K562 (cell line): ENCODE data around the gene ANGPTL7. TPM values are rescaled to one million over a fixed set of nuclear protein-coding genes. Genes with fewer than 3 reads are reported as not detected.

Source experiments
- ATAC-seq: fragments of 200-7000 bp; cut with Tn5 transposase; 3 replicates; pipeline ENCODE4 v1.9.1; 2020; ENCODE audit warnings: moderate library complexity
- BruUV-seq: library from RNA; stranded (reverse); fragments of 400-500 nt; replicated peaks from 2 replicates; lab custom pipeline; 2021; lab: Mats Ljungman, UMichigan
- CTCF ChIA-PET: fragments of 300-600 bp; formaldehyde crosslinking; extraction: SDS; loops from one replicate; lab custom pipeline; 2021; ENCODE audit warnings: low intra/inter-chr PET ratio; lab: Yijun Ruan, JAX
- POLR2A ChIA-PET: fragments of 300-600, 350-650 bp; sonication (Branson Sonifier 250); formaldehyde crosslinking; extraction: SDS; loops from one replicate; lab custom pipeline; 2021; ENCODE audit warnings: antibody characterized with exemption, inconsistent platforms; lab: Yijun Ruan, JAX
- DNase-seq, 4 experiments: peaks; one replicate each; pipeline versions ENCODE4 v3.0.0 to v3.0.0-alpha.2; 2011 to 2018; ENCODE audit warnings: low spot score in 3 of 4, mixed read lengths in 3 of 4; ENCODE audit errors: extremely low read depth in 1 of 4
- FAIRE-seq: peaks from 2 replicates; lab custom pipeline; 2011; peaks lifted over from hg19 to GRCh38; lab: Jason Lieb, UNC
- H2AFZ ChIP-seq: 2 replicates; pipeline ENCODE4 v1.6.0; 2011; ENCODE audit warnings: low read depth, low read length, control low read depth, inconsistent platforms
- H3K27ac ChIP-seq: fragments of 200-600 bp; 3 replicates; pipeline ENCODE4 v1.8.0; 2011; ENCODE audit warnings: low read depth, mild to moderate bottlenecking, control low read depth, inconsistent platforms, low read length, moderate library complexity, mixed read lengths; ENCODE audit errors: extremely low read depth
- H3K27me3 ChIP-seq, 2 experiments: fragments of 300-600 bp in 1 of 2; 2 replicates in 1 of 2; 3 replicates in 1 of 2; pipeline versions ENCODE4 v1.6.0 to v1.8.0; 2011; ENCODE audit warnings: inconsistent platforms in 2 of 2, low read length in 2 of 2, mild to moderate bottlenecking in 1 of 2, mixed read lengths in 1 of 2, moderate library complexity in 1 of 2; ENCODE audit not compliant: control insufficient read depth in 2 of 2, insufficient read depth in 2 of 2
- H3K36me3 ChIP-seq: fragments of 300-600 bp; 3 replicates; pipeline ENCODE4 v1.8.0; 2011; ENCODE audit warnings: mild to moderate bottlenecking, low read length, inconsistent platforms; ENCODE audit not compliant: control insufficient read depth, insufficient read depth
- H3K4me1 ChIP-seq, 2 experiments: fragments of 200-600 bp in 1 of 2; replicated peaks in 1 of 2; 2 replicates in 1 of 2; 3 replicates in 1 of 2; pipeline versions ENCODE4 v1.5.1 to v1.8.0; 2011; ENCODE audit warnings: inconsistent platforms in 2 of 2, low read length in 2 of 2, mild to moderate bottlenecking in 1 of 2, mixed read lengths in 1 of 2, moderate library complexity in 1 of 2; ENCODE audit not compliant: control insufficient read depth in 2 of 2, insufficient read depth in 2 of 2
- H3K4me2 ChIP-seq: 2 replicates; pipeline ENCODE4 v1.6.1; 2011; ENCODE audit warnings: low read length, control low read depth, inconsistent platforms, mixed read lengths; ENCODE audit not compliant: insufficient read depth
- H3K4me3 ChIP-seq: fragments of 200-600 bp; sonication (generic), shearing (Covaris generic); 2 replicates; pipeline ENCODE4 v1.5.1; 2016; ENCODE audit warnings: control low read depth, inconsistent platforms
- H3K79me2 ChIP-seq: fragments of 200-600 bp; 3 replicates; pipeline ENCODE4 v1.8.0; 2011; ENCODE audit warnings: low read length, inconsistent platforms; ENCODE audit not compliant: control insufficient read depth, insufficient read depth
- H3K9ac ChIP-seq, 2 experiments: 2 replicates each; pipeline versions ENCODE4 v1.6.0 to v1.6.1; 2011; ENCODE audit warnings: low read depth in 2 of 2, low read length in 2 of 2, control low read depth in 1 of 2, inconsistent platforms in 1 of 2, mild to moderate bottlenecking in 1 of 2, mixed read lengths in 1 of 2; ENCODE audit not compliant: insufficient read depth in 1 of 2
- H3K9me1 ChIP-seq: one replicate; pipeline ENCODE4 v1.6.0; 2011; ENCODE audit warnings: inconsistent platforms, mild to moderate bottlenecking, low read length, moderate library complexity; ENCODE audit not compliant: control insufficient read depth, insufficient read depth
- H3K9me3 ChIP-seq: replicated peaks from 2 replicates; pipeline ENCODE4 v1.5.1; 2011; ENCODE audit warnings: low read depth, low read length, inconsistent platforms; ENCODE audit not compliant: control insufficient read depth, insufficient read depth
- H4K20me1 ChIP-seq: replicated peaks from 2 replicates; pipeline ENCODE4 v1.6.1; 2011; ENCODE audit warnings: low read length, inconsistent platforms, mixed read lengths; ENCODE audit not compliant: control insufficient read depth, insufficient read depth
- ARHGAP35 ChIP-seq: fragments of 450-650 bp; IDR thresholded peaks from 2 replicates; pipeline ENCODE4 v1.6.1; 2018; ENCODE audit not compliant: partially characterized antibody
- BACH1 ChIP-seq: fragments of 200-800 bp; sonication (Bioruptor generic); IDR thresholded peaks from 2 replicates; pipeline ENCODE4 v1.6.1; 2016; ENCODE audit warnings: missing genetic modification characterization, missing compliant biosample characterization
- DMBX1 ChIP-seq: fragments of 250-450 bp; sonication (Bioruptor Pico); IDR thresholded peaks from 2 replicates; pipeline ENCODE4 v1.8.0; 2022; ENCODE audit warnings: inconsistent platforms, mild to moderate bottlenecking, moderate library complexity, borderline replicate concordance
- FOXA1 ChIP-seq: fragments of 450-650 bp; IDR thresholded peaks from 2 replicates; pipeline ENCODE4 v1.6.1; 2016; ENCODE audit warnings: mild to moderate bottlenecking, borderline replicate concordance
- KDM4B ChIP-seq, 2 experiments: fragments of 450-650 bp in 1 of 2; sonication (generic) in 1 of 2; IDR thresholded peaks; 2 replicates each; pipeline ENCODE4 v1.6.1; 2016 to 2017; ENCODE audit warnings: borderline replicate concordance in 2 of 2, antibody characterized with exemption in 1 of 2, low read depth in 1 of 2, mild to moderate bottlenecking in 1 of 2
- MCM3 ChIP-seq: fragments of 450-650 bp; IDR thresholded peaks from 2 replicates; pipeline ENCODE4 v1.6.1; 2016
- MEF2D ChIP-seq: conservative IDR thresholded peaks from 2 replicates; pipeline ENCODE4 v1.6.1; 2016; ENCODE audit warnings: low read depth, missing genetic modification characterization, missing compliant biosample characterization
- NCOA4 ChIP-seq: fragments of 450-650 bp; IDR thresholded peaks from 2 replicates; pipeline ENCODE4 v1.6.1; 2018; ENCODE audit warnings: mild to moderate bottlenecking; ENCODE audit not compliant: partially characterized antibody
- NONO ChIP-seq, 2 experiments: fragments of 200-400 bp in 1 of 2; fragments of 450-650 bp in 1 of 2; formaldehyde crosslinking in 1 of 2; IDR thresholded peaks; 2 replicates each; pipeline ENCODE4 v1.6.1; 2017; ENCODE audit warnings: low read depth in 2 of 2, mild to moderate bottlenecking in 2 of 2, moderate library complexity in 2 of 2, low read length in 1 of 2
- PCBP1 ChIP-seq: fragments of 200-400 bp; formaldehyde crosslinking; IDR thresholded peaks from 2 replicates; pipeline ENCODE4 v1.6.1; 2018; ENCODE audit warnings: mild to moderate bottlenecking, low read depth, low read length; ENCODE audit not compliant: poor library complexity, severe bottlenecking
- PHF20 ChIP-seq: fragments of 450-650 bp; IDR thresholded peaks from 2 replicates; pipeline ENCODE4 v1.6.1; 2018; ENCODE audit not compliant: partially characterized antibody
- TBL1XR1 ChIP-seq, 2 experiments: IDR thresholded peaks; 2 replicates each; pipeline ENCODE4 v1.6.1; 2012; ENCODE audit warnings: improper control_type of control experiment in 2 of 2, low read length in 2 of 2, mild to moderate bottlenecking in 1 of 2
- ZNF354B ChIP-seq: fragments of 250-450 bp; sonication (Bioruptor Pico); IDR thresholded peaks from 2 replicates; pipeline ENCODE4 v1.4.0; 2020
- ZNF668 ChIP-seq: fragments of 250-450 bp; sonication (Bioruptor Pico); IDR thresholded peaks from 2 replicates; pipeline ENCODE4 v1.8.0; 2022; ENCODE audit warnings: mild to moderate bottlenecking, inconsistent platforms
- WGBS: fragments of 100-300 bp; shearing (Covaris generic); methylation state at CpG from one replicate; pipeline ENCODE4 v1.1.6; 2016; ENCODE audit warnings: low coverage, mixed read lengths; ENCODE audit not compliant: insufficient coverage; ENCODE audit errors: missing lambda C conversion rate; 5-methylcytosine and 5-hydroxymethylcytosine counted together
- in situ Hi-C: fragments of 300-500 bp; cut with MboI; formaldehyde crosslinking; loops from 4 replicates; pipeline ENCODE4 v1.15.0; 2018; ENCODE audit warnings: inconsistent platforms, mixed read lengths
- intact Hi-C: fragments of 100-400 bp; cut with micrococcal nuclease; formaldehyde crosslinking; loops from 2 replicates; pipeline ENCODE4 v1.14.2; 2022
- polyA plus RNA-seq, 8 experiments: library from polyadenylated mRNA; depleted of rRNA in 4 of 8; stranded (reverse) in 5 of 8; unstranded in 3 of 8; fragments of >200 nt; fragmentation: Nextera tagmentation in 2 of 8; fragmentation: Illumina TruSeq in 1 of 8; extraction: Ambion mirVana in 2 of 8; extraction: Trizol in 1 of 8; gene quantifications; 2 replicates each; pipeline versions ENCODE4 v1.2.1 to v1.2.3, GENCODE V29; 2011 to 2014; ENCODE audit warnings: inconsistent platforms in 1 of 8, missing spikeins in 1 of 8
- total RNA-seq, 7 experiments: library from RNA; depleted of rRNA in 6 of 7; stranded (reverse); fragments of >200 nt in 6 of 7; fragmentation: Illumina TruSeq in 2 of 7; extraction: Trizol in 2 of 7; gene quantifications; 2 replicates each; pipeline versions ENCODE4 v1.2.1 to v1.2.3, GENCODE V29; 2011 to 2021; ENCODE audit warnings: low replicate concordance in 1 of 7
- TF ChIP-seq, protein P1 (sequence below): fragments of 450-650 bp; IDR thresholded peaks from 2 replicates; pipeline ENCODE4 v1.6.1; 2016; ENCODE audit warnings: mild to moderate bottlenecking
- TF ChIP-seq, protein P2 (sequence below): fragments of 450-650 bp; IDR thresholded peaks from 2 replicates; pipeline ENCODE4 v1.6.1; 2016; ENCODE audit warnings: low read depth, mild to moderate bottlenecking, moderate library complexity

Gene ANGPTL7
- total and polyA plus RNA-seq, 9 of the 15 experiments (the other 6 are each of a cell fraction or from before 2014, with no cell fraction given), result not detected

- no peak for TF ChIP-seq PCBP1
- TF ChIP-seq MEF2D (tag), result no peak
- TF ChIP-seq PHF20, result no peak
- TF ChIP-seq, all 486 proteins: peak for 0
These were observed 13.0 kb upstream of the ANGPTL7 start (continued) for GRCh38 chr1:11176081-11176706.

DNA sequence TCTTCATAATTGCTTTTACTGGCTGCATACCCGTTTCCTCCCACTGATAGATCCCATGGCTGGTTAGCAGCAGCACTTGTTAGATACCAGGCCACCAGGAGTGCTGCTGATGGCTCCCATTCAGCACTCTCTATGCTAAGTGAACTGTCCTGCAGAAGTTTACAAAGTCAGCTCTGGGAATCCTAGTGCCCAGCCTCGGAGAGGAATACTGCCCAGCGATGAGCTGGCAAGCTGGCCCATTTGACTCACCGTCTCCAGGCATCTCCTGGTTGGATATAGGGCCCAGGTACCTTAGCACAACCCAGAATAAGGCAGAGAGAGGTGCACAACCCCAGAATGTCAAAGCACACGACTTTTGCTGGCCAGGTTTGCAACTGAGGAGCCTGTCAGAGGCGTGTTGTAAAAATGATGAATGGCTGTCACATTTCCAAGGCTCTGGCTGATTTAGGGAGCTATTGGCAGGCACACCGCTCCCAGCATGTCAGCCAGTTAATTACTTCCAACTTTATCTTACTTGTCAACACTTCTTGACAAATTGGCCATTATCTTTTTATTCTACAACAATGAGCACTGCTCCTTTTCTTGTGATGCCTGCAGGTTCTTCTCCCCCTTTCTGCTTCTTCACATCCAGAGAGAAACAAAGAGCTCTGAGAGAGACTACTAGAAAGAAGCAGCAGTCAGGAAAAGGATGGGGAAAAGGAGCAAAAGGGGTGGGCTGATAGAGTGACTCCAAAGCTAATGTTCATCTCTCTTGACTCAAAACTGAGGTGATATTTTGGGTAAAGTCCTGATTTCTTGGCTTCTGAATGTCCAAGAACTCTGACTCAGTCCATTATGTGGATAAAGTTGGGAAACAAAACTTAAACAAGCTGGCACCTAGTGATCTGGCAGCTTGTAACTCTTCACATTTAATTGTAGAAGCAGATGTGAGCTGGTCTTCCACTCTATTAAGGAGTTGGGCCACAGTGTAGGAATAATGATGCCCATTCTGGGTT is 10.8 kb upstream of the ANGPTL7 start:
- no peak overlapping the region for H2AFZ ChIP-seq
- peak in 1 of 4 experiments; percentile 52 for DNase-seq
- ChIA-PET POLR2A (interaction anchor here (0.6 to 3.9 kb wide), 5 partner anchors 8 to 212 kb away, joined by 3 to 18 read pairs (median 3); partner anchors contain the start of genes ANGPTL7 and EXOSC10), CTCF (no interaction called here)
- no peak overlapping the region for H3K27ac ChIP-seq
- H3K79me2 ChIP-seq, result no peaks in the 10 kb centered on the region
- H3K36me3 ChIP-seq, result peaks cover 64% of the 10 kb centered on the region
- H3K4me2 ChIP-seq, result no peak overlapping the region
- peak; percentile 50; the same call in 1 of the 3 replicates for ATAC-seq
- FAIRE-seq, result peak; percentile 64
- H3K9me1 ChIP-seq, result no peaks in the 10 kb centered on the region
- in situ Hi-C loops, result no loop called here
- intact Hi-C loops, result no loop called here
- 57% methylated on average over 7 of the region's 7 CpGs for WGBS
- no peak overlapping the region for H3K4me3 ChIP-seq
- H3K9ac ChIP-seq, result no peak overlapping the region; a peak in 1 of 4 replicates
- BruUV-seq, result no TSS peak
- H3K4me1 ChIP-seq, result peaks cover 0 to 13% of the 10 kb centered on the region in 2 experiments; a peak in 4 of 5 replicates
- no peaks in the 10 kb centered on the region for H3K27me3 ChIP-seq
- no peaks in the 10 kb centered on the region for H3K9me3 ChIP-seq
- no peaks in the 10 kb centered on the region; the same call in 1 of the 2 replicates for H4K20me1 ChIP-seq
- no peak for TF ChIP-seq TBL1XR1 (IDR thresholded peaks at IDR 0.05; ENCODE audit: low read length in 2 of 2)
- no peak for TF ChIP-seq FOXA1
- TF ChIP-seq NONO (IDR thresholded peaks at IDR 0.05; ENCODE audit: low read depth in 2 of 2, low read length in 1 of 2), result no peak
- TF ChIP-seq NCOA4, result no peak
- TF ChIP-seq, protein P1, sequence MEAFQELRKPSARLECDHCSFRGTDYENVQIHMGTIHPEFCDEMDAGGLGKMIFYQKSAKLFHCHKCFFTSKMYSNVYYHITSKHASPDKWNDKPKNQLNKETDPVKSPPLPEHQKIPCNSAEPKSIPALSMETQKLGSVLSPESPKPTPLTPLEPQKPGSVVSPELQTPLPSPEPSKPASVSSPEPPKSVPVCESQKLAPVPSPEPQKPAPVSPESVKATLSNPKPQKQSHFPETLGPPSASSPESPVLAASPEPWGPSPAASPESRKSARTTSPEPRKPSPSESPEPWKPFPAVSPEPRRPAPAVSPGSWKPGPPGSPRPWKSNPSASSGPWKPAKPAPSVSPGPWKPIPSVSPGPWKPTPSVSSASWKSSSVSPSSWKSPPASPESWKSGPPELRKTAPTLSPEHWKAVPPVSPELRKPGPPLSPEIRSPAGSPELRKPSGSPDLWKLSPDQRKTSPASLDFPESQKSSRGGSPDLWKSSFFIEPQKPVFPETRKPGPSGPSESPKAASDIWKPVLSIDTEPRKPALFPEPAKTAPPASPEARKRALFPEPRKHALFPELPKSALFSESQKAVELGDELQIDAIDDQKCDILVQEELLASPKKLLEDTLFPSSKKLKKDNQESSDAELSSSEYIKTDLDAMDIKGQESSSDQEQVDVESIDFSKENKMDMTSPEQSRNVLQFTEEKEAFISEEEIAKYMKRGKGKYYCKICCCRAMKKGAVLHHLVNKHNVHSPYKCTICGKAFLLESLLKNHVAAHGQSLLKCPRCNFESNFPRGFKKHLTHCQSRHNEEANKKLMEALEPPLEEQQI, result no peak
- no peak for TF ChIP-seq DMBX1 (CRISPR knock-in tag)
- peak in 1 of 2 experiments; percentile 90; a peak in 1 of 4 replicates for TF ChIP-seq KDM4B (IDR thresholded peaks at IDR 0.05; ENCODE audit: borderline replicate concordance in 2 of 2, low read depth in 1 of 2)
- TF ChIP-seq, protein P2, sequence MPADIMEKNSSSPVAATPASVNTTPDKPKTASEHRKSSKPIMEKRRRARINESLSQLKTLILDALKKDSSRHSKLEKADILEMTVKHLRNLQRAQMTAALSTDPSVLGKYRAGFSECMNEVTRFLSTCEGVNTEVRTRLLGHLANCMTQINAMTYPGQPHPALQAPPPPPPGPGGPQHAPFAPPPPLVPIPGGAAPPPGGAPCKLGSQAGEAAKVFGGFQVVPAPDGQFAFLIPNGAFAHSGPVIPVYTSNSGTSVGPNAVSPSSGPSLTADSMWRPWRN, result peak; percentile 85
- no peak for TF ChIP-seq ZNF354B (CRISPR knock-in tag)
- no peak for TF ChIP-seq MCM3
- peak; percentile 89 for TF ChIP-seq ARHGAP35
- TF ChIP-seq ZNF668 (CRISPR knock-in tag), result no peak
- no peak for TF ChIP-seq BACH1
